Osteoblast (primary cell): ENCODE results near the gene FBXL7. TPM values are rescaled to one million over a fixed set of nuclear protein-coding genes. Genes with fewer than 3 reads are reported as not detected.

Experiments used
- DNase-seq: peaks from one replicate; pipeline ENCODE4 v3.0.0; 2011; ENCODE audit warnings: low spot score, mixed read lengths; ENCODE audit not compliant: insufficient read length; ENCODE audit errors: missing footprints
- H2AFZ ChIP-seq: 2 replicates; pipeline ENCODE4 v1.6.0; 2011; ENCODE audit warnings: mild to moderate bottlenecking, low read length
- H3K27ac ChIP-seq: 2 replicates; pipeline ENCODE4 v1.5.1; 2011; ENCODE audit warnings: mild to moderate bottlenecking, low read depth, low read length, moderate library complexity
- H3K27me3 ChIP-seq: 2 replicates; pipeline ENCODE4 v1.6.0; 2012; ENCODE audit warnings: mild to moderate bottlenecking, control low read depth, inconsistent platforms, low read length, moderate library complexity; ENCODE audit not compliant: insufficient read depth
- H3K36me3 ChIP-seq: 2 replicates; pipeline ENCODE4 v1.5.1; 2011; ENCODE audit warnings: mild to moderate bottlenecking, low read length, control low read depth, moderate library complexity; ENCODE audit not compliant: insufficient read depth
- H3K4me1 ChIP-seq: 2 replicates; pipeline ENCODE4 v1.5.1; 2011; ENCODE audit warnings: mild to moderate bottlenecking, low read length, control low read depth, moderate library complexity; ENCODE audit not compliant: insufficient read depth
- H3K4me2 ChIP-seq: 2 replicates; pipeline ENCODE4 v1.6.0; 2011; ENCODE audit warnings: mild to moderate bottlenecking, low read length; ENCODE audit not compliant: insufficient read depth
- H3K4me3 ChIP-seq: fragments of 200-600 bp; sonication (generic); 3 replicates; pipeline ENCODE4 v1.5.1; 2012; ENCODE audit warnings: mild to moderate bottlenecking, low read length, inconsistent platforms; ENCODE audit not compliant: insufficient read depth
- H3K79me2 ChIP-seq: 2 replicates; pipeline ENCODE4 v1.6.0; 2012; ENCODE audit warnings: mild to moderate bottlenecking, low read length, control low read depth, inconsistent platforms; ENCODE audit not compliant: insufficient read depth
- H3K9me3 ChIP-seq: 2 replicates; pipeline ENCODE4 v1.5.1; 2011; ENCODE audit warnings: low read depth, low read length, control low read depth
- H4K20me1 ChIP-seq: 2 replicates; pipeline ENCODE4 v1.6.0; 2012; ENCODE audit warnings: mild to moderate bottlenecking, low read length, control low read depth; ENCODE audit not compliant: insufficient read depth
- total RNA-seq: library from RNA; depleted of rRNA; stranded (reverse); fragments of >200 nt; gene quantifications from 2 replicates; pipeline ENCODE4 v1.2.3, GENCODE V29; 2012
- TF ChIP-seq, protein P1 (sequence below): IDR thresholded peaks from 2 replicates; pipeline ENCODE4 v1.5.1; 2011; ENCODE audit warnings: mild to moderate bottlenecking, low read depth, low read length, moderate library complexity; ENCODE audit errors: extremely low read depth

Gene FBXL7
- total RNA-seq, 1 donor, result 13.4 TPM

DNA sequence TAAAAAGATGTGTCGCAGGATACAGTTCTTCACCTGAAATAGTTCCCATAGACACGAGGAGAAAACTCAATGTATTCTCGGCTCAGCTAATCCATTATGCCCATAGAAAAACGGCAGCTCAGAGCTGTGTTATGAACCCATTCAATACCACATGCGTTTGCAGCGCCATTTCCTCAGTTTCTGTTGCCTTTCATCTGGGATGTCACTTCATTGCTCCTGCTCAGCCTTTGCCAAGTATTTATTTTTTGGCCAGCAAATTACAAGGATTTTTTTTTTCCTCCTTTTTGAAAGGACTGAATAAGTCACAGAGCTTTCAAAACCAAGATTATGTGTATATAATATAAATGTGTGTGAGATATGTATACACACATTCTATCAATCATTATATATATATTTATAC, 398.7 kb downstream of the FBXL7 start:
- TF ChIP-seq, protein P1, sequence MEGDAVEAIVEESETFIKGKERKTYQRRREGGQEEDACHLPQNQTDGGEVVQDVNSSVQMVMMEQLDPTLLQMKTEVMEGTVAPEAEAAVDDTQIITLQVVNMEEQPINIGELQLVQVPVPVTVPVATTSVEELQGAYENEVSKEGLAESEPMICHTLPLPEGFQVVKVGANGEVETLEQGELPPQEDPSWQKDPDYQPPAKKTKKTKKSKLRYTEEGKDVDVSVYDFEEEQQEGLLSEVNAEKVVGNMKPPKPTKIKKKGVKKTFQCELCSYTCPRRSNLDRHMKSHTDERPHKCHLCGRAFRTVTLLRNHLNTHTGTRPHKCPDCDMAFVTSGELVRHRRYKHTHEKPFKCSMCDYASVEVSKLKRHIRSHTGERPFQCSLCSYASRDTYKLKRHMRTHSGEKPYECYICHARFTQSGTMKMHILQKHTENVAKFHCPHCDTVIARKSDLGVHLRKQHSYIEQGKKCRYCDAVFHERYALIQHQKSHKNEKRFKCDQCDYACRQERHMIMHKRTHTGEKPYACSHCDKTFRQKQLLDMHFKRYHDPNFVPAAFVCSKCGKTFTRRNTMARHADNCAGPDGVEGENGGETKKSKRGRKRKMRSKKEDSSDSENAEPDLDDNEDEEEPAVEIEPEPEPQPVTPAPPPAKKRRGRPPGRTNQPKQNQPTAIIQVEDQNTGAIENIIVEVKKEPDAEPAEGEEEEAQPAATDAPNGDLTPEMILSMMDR, result no peak
- Histone ChIP-seq H3K27ac (no peak overlapping the region), H3K9me3 (no peaks in the 10 kb centered on the region), H3K4me2 (no peak overlapping the region), H2AFZ (no peak overlapping the region), H3K4me1 (no peaks in the 10 kb centered on the region), H3K27me3 (no peaks in the 10 kb centered on the region), H3K79me2 (no peaks in the 10 kb centered on the region), H4K20me1 (peaks cover 6% of the 10 kb centered on the region), H3K36me3 (no peaks in the 10 kb centered on the region), H3K4me3 (no peak overlapping the region)
- no peak for DNase-seq

DNA sequence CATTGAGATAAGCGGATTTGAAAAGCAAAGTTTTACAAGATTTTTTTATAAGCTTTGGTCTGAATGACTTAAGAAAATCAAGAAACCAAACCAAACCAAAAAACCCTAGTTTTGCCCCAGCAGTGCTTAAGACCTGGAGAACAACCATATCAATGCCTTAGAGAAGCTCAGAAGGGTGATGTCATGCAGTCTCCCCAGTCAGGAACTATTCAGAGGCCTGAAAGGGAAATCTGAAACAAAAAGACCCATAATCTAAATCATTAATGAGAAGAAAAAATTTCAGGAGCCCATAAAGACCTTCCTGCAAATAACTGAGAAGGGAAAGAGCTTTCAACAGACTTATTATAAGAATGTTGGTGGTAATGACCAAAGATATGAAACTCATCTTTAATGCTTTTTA, 399.5 kb downstream of the FBXL7 start:
- no peak overlapping the region for H2AFZ ChIP-seq
- no peak overlapping the region for H3K4me3 ChIP-seq
- no peaks in the 10 kb centered on the region for H3K9me3 ChIP-seq
- no peaks in the 10 kb centered on the region for H3K4me1 ChIP-seq
- H3K4me2 ChIP-seq, result no peak overlapping the region
- H4K20me1 ChIP-seq, result peaks cover 6% of the 10 kb centered on the region
- H3K79me2 ChIP-seq, result no peaks in the 10 kb centered on the region
- TF ChIP-seq, protein P1, result no peak
- DNase-seq, result no peak
- no peaks in the 10 kb centered on the region for H3K27me3 ChIP-seq
- H3K27ac ChIP-seq, result no peak overlapping the region
- no peaks in the 10 kb centered on the region for H3K36me3 ChIP-seq

- Histone ChIP-seq H3K4me3 (no peak overlapping the region), H4K20me1 (peaks cover 6% of the 10 kb centered on the region), H3K4me2 (no peak overlapping the region), H3K27me3 (no peaks in the 10 kb centered on the region), H3K36me3 (no peaks in the 10 kb centered on the region), H3K4me1 (no peaks in the 10 kb centered on the region), H3K27ac (no peak overlapping the region), H3K79me2 (no peaks in the 10 kb centered on the region), H3K9me3 (no peaks in the 10 kb centered on the region), H2AFZ (no peak overlapping the region)
- TF ChIP-seq, protein P1, result no peak
- no peak for DNase-seq
Observed at GRCh38 chr5:15901151-15901550, 401.2 kb downstream of the FBXL7 start.

GRCh38 chr5:15902066-15902465, 402.1 kb downstream of the FBXL7 start:
- no peak overlapping the region for H3K27ac ChIP-seq
- H2AFZ ChIP-seq, result no peak overlapping the region
- H3K4me3 ChIP-seq, result no peak overlapping the region
- H3K4me2 ChIP-seq, result no peak overlapping the region
- no peaks in the 10 kb centered on the region for H3K4me1 ChIP-seq
- H3K27me3 ChIP-seq, result no peaks in the 10 kb centered on the region
- no peak for DNase-seq
- no peaks in the 10 kb centered on the region for H3K79me2 ChIP-seq
- TF ChIP-seq, protein P1, result no peak
- H3K9me3 ChIP-seq, result no peaks in the 10 kb centered on the region
- peaks cover 6% of the 10 kb centered on the region for H4K20me1 ChIP-seq
- no peaks in the 10 kb centered on the region for H3K36me3 ChIP-seq
